ENCODE measurements around the gene RBM33. TPM values are rescaled to one million over a fixed set of nuclear protein-coding genes. Genes with fewer than 3 reads are reported as not detected.
A peak's percentile ranks its signal among the peaks of the same experiment; 100 is the strongest.

Gene RBM33
- total RNA-seq, 1 donor from 2014 or later, result 29.8 TPM

DNA sequence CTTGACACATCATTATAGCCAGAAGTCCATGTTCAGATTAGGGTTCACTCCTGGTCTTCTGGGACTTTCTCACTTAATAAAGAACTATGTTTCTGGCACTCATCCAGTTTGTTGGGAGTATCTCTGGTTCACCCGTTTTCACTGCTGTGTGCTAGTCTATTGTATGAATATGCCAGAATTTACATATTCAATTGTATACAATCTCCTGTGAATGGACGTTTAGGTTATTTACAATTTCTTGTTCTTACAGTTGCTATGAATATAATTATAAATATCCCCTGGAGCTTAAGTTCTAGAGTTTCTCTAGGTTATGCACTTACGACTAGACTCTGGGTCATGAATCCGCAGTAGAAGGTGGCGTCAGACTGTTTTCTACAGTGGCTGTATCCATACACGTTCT, 20.0 kb upstream of the RBM33 start:
- no peak for ATAC-seq

DNA sequence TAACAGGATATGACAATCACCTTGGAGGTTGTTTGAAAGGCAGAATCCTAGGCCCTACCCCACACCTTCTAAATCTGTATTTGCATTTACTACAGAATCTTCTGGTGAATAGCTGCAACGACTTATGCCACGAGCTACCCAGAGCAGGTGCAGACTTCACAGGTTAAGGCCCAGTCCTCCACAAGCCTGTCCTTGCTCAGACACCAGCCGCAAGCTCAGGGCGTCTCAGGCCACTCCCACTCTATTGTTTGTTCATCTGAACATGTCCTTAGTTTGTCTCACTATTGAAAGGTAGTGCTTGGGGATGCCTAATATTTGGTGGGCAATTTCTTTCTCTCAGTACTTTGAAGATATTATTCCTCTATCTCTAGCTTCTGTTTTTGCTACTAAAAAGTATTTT, 18.9 kb upstream of the RBM33 start:
- ATAC-seq, result no peak

DNA sequence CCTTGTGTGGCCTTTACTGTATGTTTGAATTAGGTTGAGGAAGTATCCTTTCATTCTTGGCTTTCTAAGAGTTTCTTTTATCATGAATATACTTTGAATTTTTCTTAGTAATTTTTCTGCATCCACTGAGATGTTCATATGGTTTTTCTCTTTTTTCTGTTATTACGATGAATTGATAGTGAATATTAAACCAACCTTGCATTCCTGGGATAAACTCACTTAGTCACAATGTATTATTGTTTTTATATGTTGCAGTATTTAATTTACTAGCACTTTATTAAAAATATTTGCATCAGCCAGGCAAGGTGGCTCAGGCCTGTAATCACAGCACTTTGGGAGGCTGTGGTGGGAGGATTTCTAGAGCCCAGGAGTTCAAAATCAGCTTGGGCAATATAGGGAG, 15.3 kb upstream of the RBM33 start:
- no peak for ATAC-seq

DNA sequence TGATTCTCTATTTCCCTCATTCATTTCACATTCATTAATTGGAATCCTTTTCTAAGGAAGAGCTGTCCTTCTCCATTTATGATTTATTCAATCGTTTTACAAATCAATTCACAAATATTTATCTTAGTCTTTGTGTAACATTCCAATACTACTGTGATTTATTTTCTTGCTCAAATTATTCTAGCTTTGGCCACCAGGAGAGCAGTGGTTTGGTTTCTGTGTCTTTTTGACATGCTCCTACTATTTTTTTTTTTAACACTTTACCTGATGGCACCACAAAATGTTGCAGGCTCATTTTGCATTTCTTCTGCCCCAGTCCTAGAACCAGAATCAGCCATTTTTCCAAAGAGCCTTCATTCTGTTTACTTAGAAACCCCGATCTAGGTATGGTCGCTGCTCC, 13.3 kb upstream of the RBM33 start:
- ATAC-seq, result no peak

DNA sequence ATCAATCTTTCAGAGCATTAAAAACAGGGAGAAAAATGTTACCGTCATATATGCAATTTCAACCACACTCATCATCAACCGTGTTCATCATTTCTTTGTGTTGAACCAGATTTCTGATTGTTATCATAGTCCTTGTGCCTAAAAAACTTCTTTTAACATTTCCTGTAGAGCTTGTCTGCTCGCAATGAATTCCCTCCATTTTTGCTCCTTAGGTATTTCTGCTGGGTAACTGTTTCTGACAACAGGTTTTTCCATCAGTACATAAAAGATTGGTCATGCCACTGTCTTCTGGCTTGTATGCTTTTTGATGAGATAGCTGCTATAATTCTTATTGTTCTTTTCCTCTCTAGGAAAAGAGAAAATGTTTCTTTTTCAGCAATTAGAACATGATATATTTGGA, 8.6 kb upstream of the RBM33 start:
- ATAC-seq, result no peak

DNA sequence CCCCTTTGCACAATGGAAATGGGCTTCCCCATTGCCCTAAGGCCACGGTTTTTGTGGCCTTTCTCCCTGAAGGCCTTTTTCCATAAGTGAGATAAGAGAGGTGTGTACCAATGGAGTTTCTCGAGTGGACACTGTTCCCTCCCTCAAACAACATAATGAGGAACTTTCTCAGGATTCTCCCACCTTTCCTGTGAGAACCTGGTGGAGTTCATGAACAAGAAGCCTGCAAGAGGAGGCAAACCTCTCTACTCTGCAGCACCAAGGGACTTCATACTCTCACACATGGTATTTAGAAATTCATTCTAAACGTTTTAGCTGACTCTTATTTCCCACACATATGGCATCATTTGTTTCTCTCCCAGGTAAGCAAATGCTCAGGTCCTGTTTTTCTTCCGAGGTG, 7.3 kb upstream of the RBM33 start:
- no peak for ATAC-seq

DNA sequence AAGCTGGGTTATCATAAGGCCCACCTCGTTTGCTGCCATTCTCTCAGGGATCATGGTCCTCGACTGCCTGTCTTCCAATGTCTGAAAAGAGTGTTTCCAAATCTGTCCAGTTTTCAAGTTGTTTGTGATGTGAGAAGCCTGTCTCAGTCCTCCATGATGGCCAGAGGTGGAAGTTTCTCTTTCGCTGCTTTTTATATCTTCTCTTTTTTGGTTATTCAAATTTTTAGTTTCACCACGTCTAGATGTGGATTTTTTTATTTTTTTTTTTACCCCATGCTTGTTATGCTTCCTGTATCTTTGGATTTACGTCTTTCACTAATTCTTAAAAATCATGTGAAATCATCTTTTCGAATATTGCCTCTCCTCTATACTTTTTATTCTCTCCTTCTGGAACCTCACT, 6.1 kb upstream of the RBM33 start:
- no peak for ATAC-seq

DNA sequence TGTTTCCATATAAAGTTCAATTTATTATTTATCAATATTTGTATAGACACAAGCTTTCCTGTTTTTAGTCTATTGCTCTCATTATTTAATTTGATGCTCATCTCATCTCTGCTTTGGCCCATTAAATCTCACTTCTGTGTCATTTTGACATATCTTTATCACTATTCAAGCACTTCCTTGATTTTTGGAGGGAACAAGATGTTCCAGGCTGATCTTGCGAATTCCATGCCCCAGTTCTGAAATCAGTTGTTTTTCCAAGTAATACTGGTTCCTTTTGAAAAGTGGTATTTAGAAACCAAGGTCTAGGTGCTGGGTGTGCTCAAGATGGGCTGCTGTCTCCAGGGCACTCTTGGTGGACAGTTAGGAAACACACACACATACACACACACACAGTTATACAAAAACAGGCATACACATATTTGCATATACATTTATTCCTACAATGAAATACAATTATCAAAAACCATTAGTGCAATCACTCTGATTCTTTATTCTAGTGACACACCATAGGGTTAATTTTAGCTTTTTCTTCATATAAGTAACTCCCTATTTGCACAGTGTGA, 4.4 kb upstream of the RBM33 start:
- ATAC-seq, result no peak

DNA sequence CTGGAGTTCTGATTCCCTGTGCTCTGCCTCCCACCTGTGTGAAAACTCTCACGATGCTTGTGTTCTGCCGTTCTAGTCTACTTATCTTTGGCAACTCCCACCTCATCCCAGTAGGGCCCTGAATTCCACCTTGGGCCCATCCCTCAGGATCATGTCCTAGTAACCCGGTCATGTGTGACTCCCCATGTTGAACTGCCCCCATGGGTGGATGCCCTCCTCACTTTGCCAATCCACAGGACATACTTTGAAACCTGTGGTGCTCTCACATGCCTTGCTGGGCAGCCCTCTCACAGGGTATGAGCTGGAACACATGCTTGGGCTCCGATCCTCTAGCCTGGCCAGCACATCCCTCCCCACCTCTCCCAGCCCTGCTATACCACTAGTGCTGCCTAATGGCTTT, 3.8 kb upstream of the RBM33 start:
- no peak for ATAC-seq

DNA sequence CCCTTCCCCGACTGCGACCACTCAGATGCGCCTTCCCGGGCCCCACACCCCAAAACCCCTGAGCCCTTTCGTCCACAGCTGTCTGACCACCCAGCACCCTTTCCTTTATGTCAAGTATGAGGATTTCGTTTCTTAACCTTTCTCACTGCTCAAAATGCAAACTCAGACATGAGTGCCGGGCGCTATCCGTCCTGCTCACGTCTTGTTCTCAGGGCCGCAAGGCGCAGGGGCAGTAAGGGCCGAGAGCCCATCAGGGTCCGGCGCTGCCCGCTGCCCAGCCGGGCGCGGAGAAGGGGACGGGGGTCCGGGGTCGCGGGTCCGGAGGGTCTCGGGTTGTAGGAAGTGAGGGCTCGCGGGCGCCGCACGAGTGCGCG, 670 bp upstream of the RBM33 start:
- ATAC-seq, result no peak

DNA sequence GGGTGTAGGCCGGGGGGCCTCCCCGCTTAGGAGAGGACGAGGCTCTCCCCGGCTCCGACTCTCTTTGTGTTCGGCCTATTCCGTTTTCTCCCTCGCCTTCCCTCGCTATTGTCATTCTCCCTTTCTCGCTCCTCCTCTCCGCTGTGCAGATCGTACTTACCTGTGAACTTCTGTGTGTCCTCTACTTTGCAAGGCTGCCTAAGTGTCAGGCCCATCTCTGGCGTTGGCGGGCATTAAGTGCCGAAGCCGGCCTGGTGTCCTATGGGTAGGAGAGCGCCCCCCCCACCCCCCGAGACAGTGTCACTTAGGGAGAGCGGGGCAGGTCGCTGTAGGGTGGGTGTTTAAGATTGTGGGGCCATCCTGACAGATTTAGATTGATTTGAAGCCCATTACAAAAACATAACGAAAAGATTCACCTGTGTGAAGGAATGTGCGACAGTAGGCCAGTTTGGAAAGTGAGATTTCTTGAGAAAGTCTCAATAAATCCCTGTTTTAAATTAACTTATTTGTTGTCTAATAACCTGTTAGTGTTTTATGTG, 579 bp downstream of the RBM33 start:
- ATAC-seq, result peak; percentile 47

DNA sequence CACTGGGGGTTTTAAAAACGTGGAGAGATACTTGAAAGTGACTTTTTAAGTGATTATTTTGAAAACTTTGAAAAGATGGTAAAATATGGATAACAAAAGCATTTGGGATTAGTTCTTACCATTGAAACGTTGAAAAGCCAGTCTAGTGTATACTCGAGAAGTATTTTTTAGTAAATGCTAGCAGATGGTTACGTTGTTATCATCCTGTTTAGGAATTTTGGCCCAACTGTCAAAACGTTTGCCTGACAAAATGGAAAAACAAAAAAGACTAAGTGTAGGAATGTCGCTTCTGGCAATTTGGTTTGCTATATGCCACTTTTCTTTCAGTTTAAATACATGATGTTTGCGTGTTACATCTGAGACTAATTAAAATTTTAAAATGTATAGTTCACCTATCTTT, 1.2 kb downstream of the RBM33 start:
- ATAC-seq, result no peak

DNA sequence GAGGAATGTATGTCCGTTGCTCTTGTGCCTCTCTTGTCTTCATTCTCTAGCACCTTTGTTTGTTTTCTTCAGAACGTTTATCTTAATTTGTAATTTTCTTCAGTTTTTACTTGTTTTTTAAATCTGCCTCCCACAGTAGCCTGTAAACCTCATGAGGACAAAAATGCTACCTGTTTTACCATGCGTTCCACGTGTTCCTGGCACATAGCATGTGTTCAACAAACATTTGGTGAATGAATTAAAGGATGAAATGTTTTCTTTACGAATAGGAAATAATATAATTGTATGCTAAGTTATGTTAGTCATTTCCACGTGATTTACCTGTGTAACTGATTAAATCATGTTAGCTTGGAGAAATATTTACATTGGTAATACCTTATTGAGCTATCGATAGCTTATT, 2.2 kb downstream of the RBM33 start:
- ATAC-seq, result no peak

DNA sequence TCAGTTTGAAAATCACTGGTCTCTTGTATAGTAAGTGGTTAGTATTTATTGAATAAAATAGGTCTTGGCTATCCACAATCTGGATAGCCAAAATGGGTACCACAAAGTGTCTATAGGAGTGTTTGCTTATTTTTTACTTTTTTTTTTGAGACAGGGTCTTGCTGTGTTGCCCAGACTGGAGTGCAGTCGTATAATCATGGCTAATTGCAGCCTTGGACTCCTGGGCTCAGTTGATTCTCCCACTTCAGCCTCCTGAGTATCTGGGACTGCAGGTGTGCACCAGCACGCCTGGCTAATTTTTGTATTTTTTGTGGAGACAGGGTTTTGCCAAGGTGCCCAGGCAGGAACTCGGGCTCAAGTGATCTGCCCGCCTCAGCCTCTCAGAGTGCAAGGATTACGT, 2.8 kb downstream of the RBM33 start:
- ATAC-seq, result no peak

DNA sequence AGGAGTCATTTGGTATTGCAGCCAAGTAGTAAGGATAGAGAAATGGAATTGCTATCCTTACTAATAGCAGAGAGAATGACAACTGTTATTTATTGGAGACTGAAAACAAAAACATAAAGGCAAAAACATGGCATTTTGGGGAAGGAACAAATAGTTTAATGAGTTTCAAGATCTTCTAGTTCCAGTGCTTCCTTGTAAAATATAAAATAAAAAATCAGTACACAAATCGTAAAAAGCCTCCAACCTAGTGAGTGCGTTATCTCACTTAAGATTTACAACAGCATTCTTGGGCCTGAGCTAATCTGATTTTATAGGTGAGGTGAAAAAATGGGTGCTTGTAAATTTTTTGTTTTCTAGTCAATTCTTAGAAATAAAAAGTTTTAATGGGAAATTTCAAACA, 3.3 kb downstream of the RBM33 start:
- ATAC-seq, result no peak

DNA sequence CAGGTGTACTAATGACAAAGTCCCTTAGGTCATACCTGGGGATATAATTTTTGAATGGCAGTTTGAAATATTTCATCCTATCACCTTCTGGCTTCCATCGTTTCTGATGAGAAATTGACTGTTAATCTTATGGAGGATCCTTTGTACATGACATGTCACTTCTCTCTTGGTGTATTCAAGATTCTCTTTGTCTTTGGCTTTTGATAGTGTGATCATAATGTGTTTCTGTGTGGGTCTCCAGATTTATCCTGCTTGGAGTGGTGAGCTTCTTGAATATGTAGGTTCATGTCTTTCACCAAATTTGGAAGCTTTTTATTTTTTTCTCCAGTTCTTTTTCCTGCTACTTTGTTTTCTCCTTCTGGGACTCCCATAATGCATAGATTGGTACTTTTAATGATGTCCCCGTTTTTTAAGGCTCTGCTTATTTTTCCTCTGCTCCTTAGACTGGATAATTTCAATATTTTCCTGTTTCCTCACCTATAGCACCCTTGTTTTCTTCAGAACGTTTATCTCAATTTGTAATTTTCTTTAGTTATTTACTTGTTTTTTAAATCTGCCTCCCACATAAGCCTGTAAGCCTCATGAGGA, 4.4 kb downstream of the RBM33 start:
- no peak for ATAC-seq

DNA sequence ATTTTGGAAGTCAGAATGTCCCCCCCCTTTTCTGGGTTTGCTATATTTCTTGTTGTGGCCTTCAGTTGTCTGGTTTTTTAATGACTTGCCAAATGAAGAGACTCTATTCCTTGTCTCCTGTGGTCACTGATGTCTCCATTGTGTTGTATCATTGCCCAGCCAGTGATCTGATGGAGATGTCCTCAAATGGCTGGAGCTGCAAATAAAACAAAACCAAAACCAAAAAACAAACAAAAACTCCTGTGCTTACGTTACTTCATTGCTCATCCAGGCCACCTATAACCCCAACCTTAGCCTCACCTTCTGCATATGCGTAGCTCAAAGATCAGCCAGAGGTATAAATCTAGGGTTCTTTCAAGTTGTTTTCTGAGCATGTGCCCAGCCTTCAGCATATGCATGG, 5.1 kb downstream of the RBM33 start:
- ATAC-seq, result no peak

DNA sequence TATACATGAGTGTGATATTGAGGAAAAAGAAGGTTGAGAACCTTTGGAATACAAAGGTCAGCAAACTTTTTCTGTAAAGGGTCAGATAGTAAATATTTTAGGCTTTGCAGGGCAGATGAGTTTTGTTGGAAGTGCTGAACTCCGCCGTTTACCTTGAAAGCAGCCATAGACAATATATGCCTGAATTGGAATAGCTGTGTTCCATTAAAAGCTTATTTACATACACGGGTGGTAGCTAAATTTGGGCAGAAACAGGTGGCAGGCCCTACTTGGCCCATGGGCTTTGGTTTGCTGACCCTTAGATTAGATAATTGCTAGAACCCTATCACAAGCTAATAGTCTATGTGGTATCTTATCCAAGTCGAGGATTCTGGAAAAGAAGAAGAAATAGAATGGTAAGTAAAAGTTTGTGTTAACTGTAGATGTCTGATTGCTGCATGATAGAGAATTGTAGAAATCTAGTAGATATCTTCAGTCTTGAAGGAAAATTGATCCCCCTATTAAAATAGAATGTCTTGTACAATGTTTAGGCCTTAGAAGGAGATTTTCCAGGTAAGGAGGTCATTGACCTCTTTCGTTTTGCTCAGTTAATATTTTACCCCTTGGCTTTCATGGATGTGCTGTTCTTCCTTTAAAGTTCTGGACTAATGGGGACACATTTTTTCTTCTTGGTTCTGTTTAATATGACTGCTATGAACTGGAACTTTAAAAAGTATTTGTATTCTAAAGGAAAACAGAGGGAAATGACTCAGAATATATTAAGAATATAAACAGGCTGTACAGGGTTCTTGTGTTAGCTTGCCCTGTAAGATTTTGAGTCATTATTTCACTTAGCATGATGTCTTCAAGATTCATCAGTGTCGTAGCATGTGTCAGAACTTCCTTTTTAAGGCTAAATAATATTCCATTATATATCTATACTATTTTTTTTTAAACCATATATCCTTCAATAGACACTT, 8.0 kb downstream of the RBM33 start:
- peak; percentile 90 for ATAC-seq

DNA sequence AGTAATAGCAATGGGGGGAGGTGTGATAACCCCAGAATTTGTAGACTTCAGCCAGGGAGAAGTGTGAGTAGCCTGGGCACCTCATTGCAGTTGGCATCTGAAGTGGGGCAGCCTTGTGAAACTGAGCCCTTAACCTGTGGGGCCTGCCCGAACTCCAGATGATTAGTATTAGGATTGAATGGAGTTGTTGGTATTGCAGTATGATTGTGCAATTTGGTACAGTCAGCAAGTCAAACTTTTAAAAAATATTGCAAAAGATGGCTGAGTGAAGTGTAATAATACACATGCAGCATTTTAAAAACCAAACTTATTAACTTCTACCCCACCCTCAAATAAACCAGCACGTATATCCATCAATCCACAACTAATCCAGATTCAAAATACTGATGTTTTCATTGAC, 9.3 kb downstream of the RBM33 start:
- peak; percentile 83 for ATAC-seq

DNA sequence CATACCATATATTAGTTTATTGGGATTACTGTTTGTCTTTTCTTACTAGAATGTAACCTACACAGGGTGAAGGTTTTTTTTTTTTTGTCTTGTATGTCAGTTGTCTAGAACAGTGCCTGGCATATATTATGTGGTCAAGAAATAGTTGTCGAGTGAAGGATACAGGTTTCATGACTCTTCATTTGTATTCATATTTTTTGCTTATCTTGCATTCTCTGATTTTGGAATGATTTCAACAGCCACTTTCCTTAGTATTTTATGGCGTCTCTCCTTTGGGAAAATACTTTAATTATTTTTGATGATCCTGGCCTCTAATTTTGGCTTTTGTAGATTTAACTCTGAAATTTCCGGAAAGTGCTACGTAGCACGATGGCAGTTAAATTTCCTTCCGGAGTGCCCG, 12.4 kb downstream of the RBM33 start:
- ATAC-seq, result no peak

DNA sequence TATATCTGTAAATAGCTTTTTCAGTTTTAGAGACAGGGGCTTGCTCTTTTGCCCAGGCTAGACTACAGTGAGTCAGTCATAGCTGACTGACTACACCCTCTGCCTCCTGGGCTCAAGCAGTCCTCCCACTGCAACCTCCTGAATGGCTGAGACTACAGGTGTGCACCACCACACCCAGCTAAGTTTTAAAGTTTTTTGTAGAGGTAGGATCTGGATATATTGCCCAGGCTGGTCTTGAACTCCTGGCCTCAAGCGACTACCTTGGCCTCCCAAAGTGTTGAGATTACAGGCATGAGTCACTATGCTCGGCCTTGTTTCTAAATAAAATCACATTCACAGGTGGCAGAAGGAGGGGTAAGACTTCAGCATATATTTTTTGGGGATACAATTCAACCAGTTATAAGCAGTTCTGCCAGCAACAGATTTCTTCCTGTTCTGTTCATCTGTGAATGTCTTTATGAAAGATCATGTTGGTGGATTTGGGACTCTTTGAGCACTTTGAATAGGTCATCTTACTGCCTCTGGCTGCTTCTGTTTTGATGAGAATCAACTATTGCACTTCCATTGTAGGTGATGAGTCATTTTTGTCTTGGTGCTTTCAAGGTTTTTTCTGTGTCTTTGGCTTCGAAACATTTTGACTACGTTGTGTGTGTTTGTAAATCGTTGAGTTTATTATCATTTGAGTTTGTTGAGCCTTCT, 15.7 kb downstream of the RBM33 start:
- peak; percentile 35 for ATAC-seq

DNA sequence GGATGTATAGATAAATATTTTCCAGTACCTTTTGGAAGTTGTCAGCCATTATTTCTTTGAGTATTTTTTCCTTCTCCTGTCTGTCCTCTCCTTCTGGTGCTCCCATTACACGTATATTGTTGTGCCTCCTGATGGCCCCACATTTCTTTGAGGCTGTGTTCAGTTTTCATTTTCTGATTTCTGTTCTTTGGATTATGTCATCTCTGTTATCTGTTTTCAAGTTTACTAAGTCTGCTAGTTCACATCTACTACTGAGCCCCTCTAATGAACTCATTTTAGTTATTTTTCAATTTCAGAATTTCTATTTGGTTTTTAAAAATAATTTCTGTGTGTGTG, 16.3 kb downstream of the RBM33 start:
- no peak for ATAC-seq

DNA sequence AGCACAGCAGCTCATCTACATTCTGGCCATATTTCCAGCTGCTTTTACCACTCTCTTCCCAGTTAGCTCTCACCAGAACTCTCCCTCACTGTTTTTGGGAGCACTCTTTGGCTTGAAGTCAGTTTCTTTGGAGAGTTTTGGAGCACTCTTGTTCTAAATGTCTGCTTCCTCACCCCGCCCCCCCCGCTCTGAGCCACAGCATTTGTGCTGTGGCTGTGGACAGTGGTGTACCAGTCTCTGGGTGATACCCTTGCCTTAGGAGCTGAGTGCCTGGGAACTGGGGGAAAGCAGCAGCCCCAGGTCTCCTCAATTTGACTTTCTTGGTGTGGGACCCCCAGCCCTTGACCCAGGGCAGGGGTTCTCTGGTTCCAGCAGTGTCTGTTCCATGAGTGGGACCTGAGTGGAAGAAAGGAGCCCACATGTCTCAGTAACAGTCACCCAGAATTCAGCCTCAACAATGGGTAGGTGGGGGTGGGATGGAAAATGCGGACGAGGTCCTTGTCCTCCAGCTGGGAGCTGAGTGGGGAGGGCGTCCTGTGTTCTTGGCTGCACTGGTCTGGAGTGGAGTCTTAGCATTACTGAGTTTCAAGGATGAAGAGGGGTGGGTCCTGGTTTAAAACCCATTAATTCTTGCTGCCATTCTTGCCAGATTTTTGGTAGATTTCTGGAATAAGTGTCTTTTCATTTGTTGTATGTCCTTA, 18.0 kb downstream of the RBM33 start:
- ATAC-seq, result no peak

Measured in esophagus mucosa (tissue), 1 donor.